Lung (tissue), 12 donors: ENCODE results near the gene BICDL1. TPM values are rescaled to one million over a fixed set of nuclear protein-coding genes. Genes with fewer than 3 reads are reported as not detected.

Experiments used
- ATAC-seq: fragments of 200-7000 bp; cut with Tn5 transposase; one replicate; pipeline ENCODE4 v1.9.1; 2020; ENCODE audit warnings: moderate number of reproducible peaks; ENCODE audit not compliant: insufficient read depth, low FRiP score
- DNase-seq, 3 donors: peaks; one replicate each; pipeline ENCODE4 v3.0.0-alpha.2; 2013 to 2017
- H3K27ac ChIP-seq, 2 donors: one replicate each; pipeline ENCODE4 v1.5.1; 2013; ENCODE audit warnings: mild to moderate bottlenecking in 2 of 2, moderate library complexity in 2 of 2, control low read depth in 1 of 2, inconsistent platforms in 1 of 2, low read depth in 1 of 2, low read length in 1 of 2
- H3K27me3 ChIP-seq, 3 donors: one replicate each; pipeline ENCODE4 v1.5.1; 2013; ENCODE audit warnings: low read length in 2 of 3; ENCODE audit not compliant: control insufficient read depth in 3 of 3, insufficient read depth in 3 of 3
- H3K36me3 ChIP-seq, 4 donors: one replicate each; pipeline ENCODE4 v1.5.1; 2013; ENCODE audit warnings: low read length in 4 of 4, mild to moderate bottlenecking in 1 of 4, moderate library complexity in 1 of 4; ENCODE audit not compliant: control insufficient read depth in 4 of 4, insufficient read depth in 4 of 4
- H3K4me1 ChIP-seq, 5 donors: one replicate each; pipeline ENCODE4 v1.5.1; 2013; ENCODE audit warnings: low read length in 5 of 5, mild to moderate bottlenecking in 2 of 5, moderate library complexity in 1 of 5; ENCODE audit not compliant: control insufficient read depth in 5 of 5, insufficient read depth in 5 of 5
- H3K4me3 ChIP-seq: one replicate; pipeline ENCODE4 v1.5.1; 2013; ENCODE audit warnings: mild to moderate bottlenecking, control low read depth, moderate library complexity
- H3K9ac ChIP-seq, 2 donors: one replicate each; pipeline ENCODE4 v1.5.1; 2013; ENCODE audit warnings: low read length in 2 of 2, control low read depth in 1 of 2; ENCODE audit not compliant: insufficient read depth in 1 of 2
- H3K9me3 ChIP-seq, 4 donors: one replicate each; pipeline ENCODE4 v1.5.1; 2013; ENCODE audit warnings: low read length in 3 of 4, mild to moderate bottlenecking in 1 of 4, moderate library complexity in 1 of 4; ENCODE audit not compliant: control insufficient read depth in 4 of 4, insufficient read depth in 3 of 4
- WGBS, 2 donors: extraction: QIAGEN DNeasy Blood & Tissue Kit; methylation state at CpG; one replicate each; pipeline ENCODE4 v1.1.7; 2013; 5-methylcytosine and 5-hydroxymethylcytosine counted together
- polyA plus RNA-seq, 2 donors: library from polyadenylated mRNA; stranded (reverse); fragments of 200-250 nt; gene quantifications; one replicate each; pipeline ENCODE4 v1.2.1, GENCODE V29; 2013
- total RNA-seq, 2 donors: library from RNA; depleted of rRNA in 1 of 2; stranded (reverse); fragments of >200 nt in 1 of 2; gene quantifications; one replicate each; pipeline ENCODE4 v1.2.1, GENCODE V29; 2014 to 2021
- TF ChIP-seq, protein P1 (sequence below): IDR thresholded peaks from 2 replicates; pipeline ENCODE4 v1.5.1; 2012; ENCODE audit warnings: mild to moderate bottlenecking; ENCODE audit errors: control extremely low read depth, extremely low read depth
- donor health status: control.
- donor health status: control.
- donor health status: Bipolar disorder and iron deficiency.
- donor health status: healthy.
- donor health status: DM: yes; HTN: yes; CAD: no.

Gene BICDL1
- total and polyA plus RNA-seq, 4 donors = 5.2 to 23.7 (median 13.7) TPM

DNA sequence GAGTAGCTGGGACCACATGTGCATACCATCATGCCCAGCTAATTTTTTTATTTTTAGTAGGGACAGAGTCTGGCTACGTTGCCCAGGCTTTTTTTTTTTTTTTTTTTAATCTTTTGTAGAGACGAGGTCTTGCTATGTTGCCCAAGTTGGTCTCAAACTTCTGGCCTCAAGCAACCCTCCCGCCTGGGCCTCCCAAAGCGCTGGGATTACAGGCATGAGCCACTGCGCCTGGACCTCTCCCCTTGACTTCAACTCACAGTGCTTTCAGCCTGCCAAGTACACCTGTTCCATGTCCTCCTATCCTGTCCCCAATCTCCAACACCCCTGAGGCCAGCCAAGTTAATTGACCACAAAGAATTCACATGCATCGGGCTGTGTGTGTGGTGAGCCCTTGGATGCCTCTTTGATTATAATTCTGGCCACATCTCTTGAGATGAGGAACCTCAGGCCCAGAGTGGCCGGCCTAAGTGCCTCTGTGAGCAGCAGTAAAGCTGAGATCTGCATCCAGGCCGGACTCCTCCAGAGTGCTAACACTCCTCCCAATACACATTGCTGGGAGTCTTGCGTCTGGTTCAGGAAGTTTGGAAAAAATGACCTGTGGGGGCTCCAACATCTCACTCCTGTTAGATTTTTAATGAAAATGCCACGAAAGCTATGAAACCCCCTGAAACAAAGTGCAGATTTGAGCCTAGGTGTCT lies 120.7 kb downstream of the BICDL1 start:
- whole genome bisulfite sequencing, 2 donors = 89 to 93% methylated on average over 10 of the region's 10 CpGs
- DNase-seq = no peak
- Histone ChIP-seq H3K27ac (no peak overlapping the region), H3K27me3 (peaks cover 0 to 2% (median 0%) of the 10 kb centered on the region in 3 donors), H3K36me3 (peaks cover 0 to 24% (median 3%) of the 10 kb centered on the region in 4 donors), H3K4me1 (peaks cover 0 to 23% (median 0%) of the 10 kb centered on the region in 5 donors), H3K4me3 (no peak overlapping the region), H3K9me3 (no peaks in the 10 kb centered on the region), H3K9ac (no peak overlapping the region)
- TF ChIP-seq, protein P1, sequence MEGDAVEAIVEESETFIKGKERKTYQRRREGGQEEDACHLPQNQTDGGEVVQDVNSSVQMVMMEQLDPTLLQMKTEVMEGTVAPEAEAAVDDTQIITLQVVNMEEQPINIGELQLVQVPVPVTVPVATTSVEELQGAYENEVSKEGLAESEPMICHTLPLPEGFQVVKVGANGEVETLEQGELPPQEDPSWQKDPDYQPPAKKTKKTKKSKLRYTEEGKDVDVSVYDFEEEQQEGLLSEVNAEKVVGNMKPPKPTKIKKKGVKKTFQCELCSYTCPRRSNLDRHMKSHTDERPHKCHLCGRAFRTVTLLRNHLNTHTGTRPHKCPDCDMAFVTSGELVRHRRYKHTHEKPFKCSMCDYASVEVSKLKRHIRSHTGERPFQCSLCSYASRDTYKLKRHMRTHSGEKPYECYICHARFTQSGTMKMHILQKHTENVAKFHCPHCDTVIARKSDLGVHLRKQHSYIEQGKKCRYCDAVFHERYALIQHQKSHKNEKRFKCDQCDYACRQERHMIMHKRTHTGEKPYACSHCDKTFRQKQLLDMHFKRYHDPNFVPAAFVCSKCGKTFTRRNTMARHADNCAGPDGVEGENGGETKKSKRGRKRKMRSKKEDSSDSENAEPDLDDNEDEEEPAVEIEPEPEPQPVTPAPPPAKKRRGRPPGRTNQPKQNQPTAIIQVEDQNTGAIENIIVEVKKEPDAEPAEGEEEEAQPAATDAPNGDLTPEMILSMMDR = no peak
- ATAC-seq = no peak

DNA sequence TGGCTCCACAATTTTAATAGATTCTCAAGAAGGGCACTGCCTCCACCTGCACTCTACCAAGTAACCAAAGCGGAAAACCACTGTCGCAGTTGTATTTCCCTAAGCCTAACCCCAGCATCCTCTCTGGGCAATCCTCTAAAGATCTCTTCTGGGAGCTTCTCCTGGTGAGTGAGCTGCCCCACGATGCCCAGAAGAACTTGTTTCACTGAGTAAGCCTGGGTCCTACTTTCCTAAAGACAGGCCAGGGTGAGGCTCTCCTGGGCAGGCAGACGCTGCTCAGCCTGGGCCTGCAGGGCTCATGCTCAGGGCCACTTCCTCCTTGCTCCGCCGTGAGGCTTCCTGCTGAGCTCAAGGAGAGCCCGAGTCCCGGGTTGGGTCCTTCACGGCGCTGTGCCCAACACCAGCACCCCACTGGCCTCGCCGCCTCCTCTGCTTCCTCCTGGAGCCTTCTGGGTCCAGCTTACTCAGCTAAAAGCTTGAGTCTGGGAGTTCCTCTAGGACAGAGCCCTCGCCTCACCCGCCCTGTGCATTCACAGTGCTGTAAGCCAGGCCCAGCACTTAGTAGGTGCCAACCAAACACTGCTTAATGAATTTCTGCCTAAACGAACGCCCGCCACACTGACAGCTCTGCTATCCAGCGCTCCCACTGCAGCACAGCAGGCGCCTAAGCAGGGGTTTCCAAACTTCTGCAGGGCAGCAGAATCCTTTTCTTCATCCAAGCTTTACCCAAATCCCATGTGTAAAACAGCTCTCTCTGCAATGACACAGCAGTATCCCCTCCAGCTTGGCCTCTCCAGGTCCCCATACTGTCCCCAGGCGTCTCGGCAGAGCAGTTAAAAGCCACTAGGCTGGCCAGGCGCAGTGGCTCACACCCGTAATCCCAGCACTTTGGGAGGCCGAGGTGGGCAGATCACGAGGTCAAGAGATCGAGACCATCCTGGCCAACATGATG lies 121.8 kb downstream of the BICDL1 start:
- WGBS, 2 donors = 40 to 55% methylated on average over 26 of the region's 26 CpGs
- H3K9ac ChIP-seq = no peak overlapping the region
- peak; percentile 75 for ATAC-seq

DNA sequence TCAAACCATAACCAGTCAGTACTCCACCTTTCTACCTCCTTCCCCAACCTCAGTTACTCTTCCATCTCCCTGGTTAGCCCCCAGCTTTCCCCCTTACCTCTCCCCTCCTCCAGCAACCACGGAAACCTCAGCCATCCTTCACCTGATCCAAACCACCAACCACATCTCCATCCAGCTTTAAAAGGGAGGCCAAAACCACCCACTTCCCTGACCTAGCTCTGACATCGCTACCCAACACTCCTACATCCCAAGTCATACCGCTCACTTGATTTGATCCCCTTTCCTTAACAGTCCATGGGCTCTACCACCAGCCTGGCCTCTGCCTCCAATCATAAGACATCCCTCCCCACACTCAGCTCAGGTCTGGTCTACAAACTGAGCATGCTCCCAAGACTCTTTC lies 126.0 kb downstream of the BICDL1 start:
- Histone ChIP-seq H3K27me3 (no peaks in the 10 kb centered on the region), H3K27ac (no peak overlapping the region), H3K9ac (peak overlapping the region; percentile 11 to 34), H3K9me3 (no peaks in the 10 kb centered on the region), H3K36me3 (peaks cover 0 to 8% (median 7%) of the 10 kb centered on the region in 4 donors), H3K4me1 (peaks cover 6 to 27% (median 21%) of the 10 kb centered on the region in 5 donors), H3K4me3 (no peak overlapping the region)
- TF ChIP-seq, protein P1 = no peak
- ATAC-seq (no peak), DNase-seq (no peak)
- WGBS, 2 donors = 47 to 73% methylated on average over 3 of the region's 3 CpGs

More for the DNA sequence above, 121.8 kb downstream of the BICDL1 start:
- H3K27ac ChIP-seq = peak overlapping the region in 1 of 2 donors; percentile 30
- TF ChIP-seq, protein P1 = no peak
- peaks cover 0 to 17% (median 7%) of the 10 kb centered on the region in 4 donors for H3K36me3 ChIP-seq
- H3K4me1 ChIP-seq = peaks cover 6 to 29% (median 10%) of the 10 kb centered on the region in 5 donors
- no peak for DNase-seq
- H3K27me3 ChIP-seq = no peaks in the 10 kb centered on the region
- H3K4me3 ChIP-seq = no peak overlapping the region
- H3K9me3 ChIP-seq = no peaks in the 10 kb centered on the region
